IPS-20b (cell line): ENCODE data around the gene ELMOD3.
"Not testable (repeated sequence)": the region's sequence is repeated elsewhere in the genome, so short reads cannot be mapped to it uniquely, and the experiment has no call there.

ENCODE experiments used
- H3K27ac ChIP-seq: one replicate; pipeline ENCODE4 v1.5.1; 2013; ENCODE audit warnings: low read length
- H3K27me3 ChIP-seq: 2 replicates; pipeline ENCODE4 v1.6.1; 2013; ENCODE audit warnings: mild to moderate bottlenecking, low read length, inconsistent platforms; ENCODE audit not compliant: insufficient read depth
- H3K36me3 ChIP-seq: 2 replicates; pipeline ENCODE4 v1.6.1; 2013; ENCODE audit warnings: low read depth, mild to moderate bottlenecking, inconsistent platforms, low read length, moderate library complexity; ENCODE audit not compliant: insufficient read depth
- H3K4me1 ChIP-seq: 2 replicates; pipeline ENCODE4 v1.6.1; 2013; ENCODE audit warnings: mild to moderate bottlenecking, control low read depth, inconsistent platforms, low read length, moderate library complexity; ENCODE audit not compliant: insufficient read depth
- H3K4me3 ChIP-seq: 2 replicates; pipeline ENCODE4 v1.5.1; 2013; ENCODE audit warnings: mild to moderate bottlenecking, low read length, inconsistent platforms
- H3K9ac ChIP-seq: 2 replicates; pipeline ENCODE4 v1.6.1; 2013; ENCODE audit warnings: low read depth, mild to moderate bottlenecking, inconsistent platforms, low read length, moderate library complexity
- H3K9me3 ChIP-seq: 2 replicates; pipeline ENCODE4 v1.6.1; 2013; ENCODE audit warnings: mild to moderate bottlenecking, low read depth, low read length, inconsistent platforms; ENCODE audit not compliant: insufficient read depth

ELMOD3 gene

GRCh38 chr2:85356186-85356585 lies 1.6 kb downstream of the ELMOD3 start:
- no peak overlapping the region for H3K4me3 ChIP-seq
- H3K27me3 ChIP-seq = no peaks in the 10 kb centered on the region
- 0 out of 2 replicates have a peak, but pooled peaks cover 13% of the 10 kb centered on the region for H3K36me3 ChIP-seq
- no peak overlapping the region for H3K27ac ChIP-seq
- no peak overlapping the region for H3K9ac ChIP-seq
- H3K9me3 ChIP-seq = no peaks in the 10 kb centered on the region
- H3K4me1 ChIP-seq = no peaks in the 10 kb centered on the region

- Histone ChIP-seq H3K9me3 (no peaks in the 10 kb centered on the region), H3K4me1 (no peaks in the 10 kb centered on the region), H3K9ac (no peak overlapping the region), H3K27ac (no peak overlapping the region), H3K36me3 (0 out of 2 replicates have a peak, but pooled peaks cover 13% of the 10 kb centered on the region), H3K4me3 (no peak overlapping the region), H3K27me3 (no peaks in the 10 kb centered on the region)
These were observed 3.2 kb downstream of the ELMOD3 start for GRCh38 chr2:85357736-85358135.

- H3K36me3 ChIP-seq, H3K4me1 ChIP-seq, H3K27me3 ChIP-seq, H3K4me3 ChIP-seq, H3K9me3 ChIP-seq, H3K27ac ChIP-seq, H3K9ac ChIP-seq: not testable (repeated sequence)
These were observed 8.3 kb downstream of the ELMOD3 start for GRCh38 chr2:85362653-85363387.

- no peaks in the 10 kb centered on the region for H3K4me1 ChIP-seq
- H3K27ac ChIP-seq = no peak overlapping the region
- no peak overlapping the region for H3K4me3 ChIP-seq
- no peaks in the 10 kb centered on the region for H3K27me3 ChIP-seq
- H3K9ac ChIP-seq = no peak overlapping the region
- no peaks in the 10 kb centered on the region for H3K9me3 ChIP-seq
- H3K36me3 ChIP-seq = no peaks in the 10 kb centered on the region
These were observed 12.6 kb downstream of the ELMOD3 start for GRCh38 chr2:85367180-85367579.

- Histone ChIP-seq H3K4me3 (no peak overlapping the region), H3K4me1 (no peaks in the 10 kb centered on the region), H3K9ac (no peak overlapping the region), H3K9me3 (no peaks in the 10 kb centered on the region), H3K27ac (no peak overlapping the region), H3K27me3 (no peaks in the 10 kb centered on the region), H3K36me3 (no peaks in the 10 kb centered on the region)
These were observed 14.4 kb downstream of the ELMOD3 start for GRCh38 chr2:85368921-85369320.

- H3K9me3 ChIP-seq = no peaks in the 10 kb centered on the region
- no peaks in the 10 kb centered on the region for H3K27me3 ChIP-seq
- no peaks in the 10 kb centered on the region for H3K4me1 ChIP-seq
- H3K27ac ChIP-seq = no peak overlapping the region
- H3K4me3 ChIP-seq = no peak overlapping the region
- no peak overlapping the region for H3K9ac ChIP-seq
- H3K36me3 ChIP-seq = no peaks in the 10 kb centered on the region
These were observed 14.9 kb downstream of the ELMOD3 start for GRCh38 chr2:85369500-85369899.

- H3K36me3 ChIP-seq = no peaks in the 10 kb centered on the region
- no peaks in the 10 kb centered on the region for H3K27me3 ChIP-seq
- H3K9ac ChIP-seq = no peak overlapping the region
- no peak overlapping the region for H3K27ac ChIP-seq
- no peaks in the 10 kb centered on the region for H3K4me1 ChIP-seq
- H3K9me3 ChIP-seq = no peaks in the 10 kb centered on the region
- H3K4me3 ChIP-seq = no peak overlapping the region
These were observed 16.5 kb downstream of the ELMOD3 start for GRCh38 chr2:85371045-85371444.

GRCh38 chr2:85376291-85377065 lies 21.9 kb downstream of the ELMOD3 start:
- H3K4me1 ChIP-seq = no peaks in the 10 kb centered on the region
- no peak overlapping the region for H3K27ac ChIP-seq
- H3K27me3 ChIP-seq = no peaks in the 10 kb centered on the region
- H3K9ac ChIP-seq = no peak overlapping the region
- H3K36me3 ChIP-seq = peaks cover 13% of the 10 kb centered on the region
- H3K9me3 ChIP-seq = peaks cover 16% of the 10 kb centered on the region
- H3K4me3 ChIP-seq = no peak overlapping the region

GRCh38 chr2:85377083-85377482 lies 22.5 kb downstream of the ELMOD3 start:
- Histone ChIP-seq H3K9ac (no peak overlapping the region), H3K27me3 (no peaks in the 10 kb centered on the region), H3K9me3 (peaks cover 16% of the 10 kb centered on the region), H3K36me3 (peaks cover 13% of the 10 kb centered on the region), H3K4me3 (no peak overlapping the region), H3K4me1 (no peaks in the 10 kb centered on the region), H3K27ac (no peak overlapping the region)

GRCh38 chr2:85378257-85378656 lies 23.7 kb downstream of the ELMOD3 start:
- Histone ChIP-seq H3K9me3 (peaks cover 16% of the 10 kb centered on the region), H3K4me1 (no peaks in the 10 kb centered on the region), H3K36me3 (peaks cover 13% of the 10 kb centered on the region), H3K9ac (no peak overlapping the region), H3K27me3 (no peaks in the 10 kb centered on the region), H3K27ac (no peak overlapping the region), H3K4me3 (no peak overlapping the region)

GRCh38 chr2:85380048-85380447 lies 25.5 kb downstream of the ELMOD3 start:
- Histone ChIP-seq H3K36me3 (peaks cover 13% of the 10 kb centered on the region), H3K4me1 (no peaks in the 10 kb centered on the region), H3K27ac (no peak overlapping the region), H3K4me3 (no peak overlapping the region), H3K9ac (no peak overlapping the region), H3K9me3 (peaks cover 16% of the 10 kb centered on the region), H3K27me3 (no peaks in the 10 kb centered on the region)

GRCh38 chr2:85383151-85383550 lies 28.6 kb downstream of the ELMOD3 start:
- not testable (repeated sequence) for H3K4me1 ChIP-seq, H3K9ac ChIP-seq, H3K27me3 ChIP-seq, H3K27ac ChIP-seq, H3K4me3 ChIP-seq
- Histone ChIP-seq H3K36me3 (peaks cover 20% of the 10 kb centered on the region), H3K9me3 (peaks cover 16% of the 10 kb centered on the region)
